ENCODE results near the gene TNP2. TPM values are rescaled to one million over a fixed set of nuclear protein-coding genes. Genes with fewer than 3 reads are reported as not detected.
"Not testable (repeated sequence)": the region's sequence is repeated elsewhere in the genome, so short reads cannot be mapped to it uniquely, and the experiment has no call there.

TNP2 gene
- total RNA-seq, 1 experiment from 2014 or later = not detected

GRCh38 chr16:11300560-11300892 is 31.4 kb upstream of the TNP2 start:
- DNase-seq (ENCODE audit: low read depth) = no peak

- DNase-seq (ENCODE audit: low read depth) = no peak
These were observed 30.9 kb upstream of the TNP2 start for GRCh38 chr16:11299865-11300559.

GRCh38 chr16:11298950-11299547 is 29.9 kb upstream of the TNP2 start:
- DNase-seq (ENCODE audit: low read depth) = not testable (repeated sequence)

- no peak for DNase-seq (ENCODE audit: low read depth)
These were observed 29.2 kb upstream of the TNP2 start for GRCh38 chr16:11298143-11298900.

GRCh38 chr16:11297492-11298142 is 28.5 kb upstream of the TNP2 start:
- no peak for DNase-seq (ENCODE audit: low read depth)

DNA sequence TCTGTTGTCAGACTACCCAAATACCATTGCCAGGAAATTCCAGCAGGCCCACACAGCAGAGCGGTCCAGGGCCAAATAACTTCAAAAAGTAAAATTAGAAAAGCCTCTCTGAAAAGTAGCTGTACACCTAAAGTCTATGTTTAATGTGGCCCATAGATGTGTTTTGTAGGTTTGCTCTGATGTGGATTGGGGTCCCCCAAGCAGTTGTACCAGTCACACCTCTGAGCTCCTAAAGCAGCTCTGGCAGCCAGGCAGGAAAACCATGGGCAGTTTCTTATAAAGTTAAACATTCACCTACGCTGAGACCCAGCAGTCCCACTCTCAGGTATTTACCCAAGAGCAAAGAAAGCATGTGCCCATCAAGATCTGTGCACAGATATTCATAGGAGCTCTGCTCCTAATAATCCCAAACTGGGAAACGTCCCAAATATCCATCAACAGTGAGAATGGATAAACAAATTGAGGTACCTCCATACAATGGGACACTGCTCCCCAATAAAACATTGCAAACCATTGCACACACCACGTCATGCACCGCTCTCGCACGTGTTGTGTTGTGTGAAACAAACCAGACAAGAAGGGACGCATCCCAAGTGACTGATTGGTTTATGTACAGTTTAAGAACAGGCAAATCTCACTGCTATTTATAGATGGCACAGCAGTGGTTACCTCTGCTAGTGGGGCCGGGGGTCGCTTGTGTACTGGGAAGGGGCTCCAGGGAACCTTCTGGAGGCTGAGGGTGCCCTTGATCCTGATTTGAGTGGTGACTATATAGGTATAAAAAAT is 27.8 kb upstream of the TNP2 start:
- DNase-seq (ENCODE audit: low read depth) = no peak

- DNase-seq (ENCODE audit: low read depth) = no peak
These were observed 27.2 kb upstream of the TNP2 start for GRCh38 chr16:11296351-11296705.

- DNase-seq (ENCODE audit: low read depth) = no peak
These were observed 26.5 kb upstream of the TNP2 start for GRCh38 chr16:11295672-11296071.

- DNase-seq (ENCODE audit: low read depth) = no peak
These were observed 23.1 kb upstream of the TNP2 start for GRCh38 chr16:11292076-11292748.

- DNase-seq (ENCODE audit: low read depth) = no peak
These were observed 22.1 kb upstream of the TNP2 start for GRCh38 chr16:11291091-11291703.

GRCh38 chr16:11290102-11290893 is 21.2 kb upstream of the TNP2 start:
- DNase-seq (ENCODE audit: low read depth) = no peak

- not testable (repeated sequence) for DNase-seq (ENCODE audit: low read depth)
These were observed 20.6 kb upstream of the TNP2 start for GRCh38 chr16:11289696-11290095.

GRCh38 chr16:11289202-11289601 is 20.1 kb upstream of the TNP2 start:
- DNase-seq (ENCODE audit: low read depth) = no peak

GRCh38 chr16:11285842-11286241 is 16.7 kb upstream of the TNP2 start:
- no peak for DNase-seq (ENCODE audit: low read depth)

DNA sequence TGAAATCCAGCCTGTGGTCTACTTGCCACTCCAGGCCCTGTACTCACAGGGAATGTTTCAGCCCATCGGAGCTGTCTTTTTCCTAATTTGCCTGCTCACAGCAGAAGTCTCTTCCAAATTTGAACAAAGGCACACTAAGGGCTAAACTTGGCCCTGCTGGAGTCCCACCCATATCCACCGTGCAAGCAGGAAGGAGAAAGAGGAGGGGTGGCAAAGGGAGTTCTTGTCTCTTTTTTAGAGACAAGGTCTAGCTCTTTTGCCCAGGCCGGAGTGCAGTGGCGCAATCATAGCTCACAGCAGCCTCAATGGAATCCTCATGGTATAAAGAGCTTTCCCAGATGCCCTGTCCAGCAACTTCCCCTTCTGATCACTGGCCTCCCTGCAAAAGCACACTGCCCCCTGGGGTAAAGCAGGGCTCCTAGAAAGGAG is 14.7 kb upstream of the TNP2 start:
- no peak for DNase-seq (ENCODE audit: low read depth)

GRCh38 chr16:11280616-11281522 is 11.7 kb upstream of the TNP2 start, which contains the start of gene PRM1:
Gene PRM1 (minus strand): TSS chr16:11281330. CDS start chr16:11281238, 92 bp downstream.
- DNase-seq (ENCODE audit: low read depth) = no peak

GRCh38 chr16:11278681-11279628 is 9.8 kb upstream of the TNP2 start:
- no peak for DNase-seq (ENCODE audit: low read depth)

All from LHCN-M2 (cell line).